ENCODE measurements around the gene NRL. TPM values are rescaled to one million over a fixed set of nuclear protein-coding genes. Genes with fewer than 3 reads are reported as not detected.

Gene NRL
- total RNA-seq, 4 donors from 2014 or later = 1.1 to 2.9 (median 1.6) TPM; not detected in 1

- Histone ChIP-seq H3K36me3 (no peaks in the 10 kb centered on the region), H3K9me3 (no peaks in the 10 kb centered on the region), H3K27me3 (no peaks in the 10 kb centered on the region), H3K4me1 (peaks cover 9 to 14% (median 12%) of the 10 kb centered on the region in 4 donors), H3K4me3 (no peak overlapping the region), H3K27ac (no peak overlapping the region)
- no peak for DNase-seq
- TF ChIP-seq EP300 (IDR thresholded peaks at IDR 0.05; ENCODE audit: low read depth) (no peak), CTCF (IDR thresholded peaks at IDR 0.05) (no peak), POLR2A (IDR thresholded peaks at IDR 0.05) (no peak), POLR2AphosphoS5 (IDR thresholded peaks at IDR 0.05) (no peak)
- WGBS, 2 donors (ENCODE audit: low coverage in 1 of 2) = 37 to 69% methylated on average over 5 to 23 of the region's 24 CpGs
- intact Hi-C loops (cut with DNase I; ENCODE audit: low total_unique reads) = no loop called here
- in situ Hi-C loops (cut with MboI; ENCODE audit: low pct_ligation_motif_present in 1 of 4, low pct_unique_long_range_greater_than_20kb in 1 of 4, low sequenced_read_pairs in 3 of 4) = no loop called here
Observed at GRCh38 chr14:24132061-24132685, 17.4 kb upstream of the NRL start.

- no peak overlapping the region for H3K27ac ChIP-seq
- H3K36me3 ChIP-seq = no peaks in the 10 kb centered on the region
- in situ Hi-C loops (cut with MboI; ENCODE audit: low pct_ligation_motif_present in 1 of 4, low pct_unique_long_range_greater_than_20kb in 1 of 4, low sequenced_read_pairs in 3 of 4) = no loop called here
- WGBS, 2 donors (ENCODE audit: low coverage in 1 of 2) = 60 to 93% methylated on average over 1 to 13 of the region's 15 CpGs
- H3K4me1 ChIP-seq = peaks cover 3 to 9% (median 6%) of the 10 kb centered on the region in 4 donors
- H3K27me3 ChIP-seq = no peaks in the 10 kb centered on the region
- no peaks in the 10 kb centered on the region for H3K9me3 ChIP-seq
- no peak for TF ChIP-seq POLR2AphosphoS5 (IDR thresholded peaks at IDR 0.05)
- TF ChIP-seq POLR2A (IDR thresholded peaks at IDR 0.05) = no peak
- TF ChIP-seq EP300 (IDR thresholded peaks at IDR 0.05; ENCODE audit: low read depth) = no peak
- TF ChIP-seq CTCF (IDR thresholded peaks at IDR 0.05) = no peak
- intact Hi-C loops (cut with DNase I; ENCODE audit: low total_unique reads) = no loop called here
- H3K4me3 ChIP-seq = no peak overlapping the region
- no peak for DNase-seq
Observed at GRCh38 chr14:24131549-24131966, 16.8 kb upstream of the NRL start.

GRCh38 chr14:24130717-24131548 lies 16.2 kb upstream of the NRL start:
- WGBS, 2 donors (ENCODE audit: low coverage in 1 of 2) = 68% methylated on average over 7 of the region's 7 CpGs; no CpG with 5 or more reads in 1 of the 2 donors
- intact Hi-C loops (cut with DNase I; ENCODE audit: low total_unique reads) (no loop called here), in situ Hi-C loops (cut with MboI; ENCODE audit: low pct_ligation_motif_present in 1 of 4, low pct_unique_long_range_greater_than_20kb in 1 of 4, low sequenced_read_pairs in 3 of 4) (no loop called here)
- Histone ChIP-seq H3K36me3 (no peaks in the 10 kb centered on the region), H3K4me1 (peaks cover 3 to 6% (median 5%) of the 10 kb centered on the region in 4 donors), H3K9me3 (no peaks in the 10 kb centered on the region), H3K27me3 (no peaks in the 10 kb centered on the region), H3K27ac (no peak overlapping the region), H3K4me3 (no peak overlapping the region)
- TF ChIP-seq POLR2A (IDR thresholded peaks at IDR 0.05) (no peak), EP300 (IDR thresholded peaks at IDR 0.05; ENCODE audit: low read depth) (no peak), CTCF (IDR thresholded peaks at IDR 0.05) (no peak), POLR2AphosphoS5 (IDR thresholded peaks at IDR 0.05) (no peak)
- DNase-seq = no peak

GRCh38 chr14:24130380-24130716 lies 15.6 kb upstream of the NRL start, which contains the start of gene FITM1:
Gene FITM1 (plus strand): TSS chr14:24130659. CDS start chr14:24131564, 905 bp downstream.
- H3K36me3 ChIP-seq = no peaks in the 10 kb centered on the region
- H3K4me1 ChIP-seq = peaks cover 1 to 3% (median 2%) of the 10 kb centered on the region in 4 donors
- no peak within 1 kb of the TSS for H3K4me3 ChIP-seq
- WGBS, 2 donors (ENCODE audit: low coverage in 1 of 2) = 86 to 92% methylated on average over 5 of the region's 5 CpGs
- DNase-seq = no peak
- TF ChIP-seq EP300 (IDR thresholded peaks at IDR 0.05; ENCODE audit: low read depth) (no peak), POLR2AphosphoS5 (IDR thresholded peaks at IDR 0.05) (no peak), CTCF (IDR thresholded peaks at IDR 0.05) (no peak), POLR2A (IDR thresholded peaks at IDR 0.05) (no peak)
- H3K27ac ChIP-seq = no peak within 1 kb of the TSS
- in situ Hi-C loops (cut with MboI; ENCODE audit: low pct_ligation_motif_present in 1 of 4, low pct_unique_long_range_greater_than_20kb in 1 of 4, low sequenced_read_pairs in 3 of 4) = no loop called here
- intact Hi-C loops (cut with DNase I; ENCODE audit: low total_unique reads) = no loop called here
- H3K27me3 ChIP-seq = no peaks in the 10 kb centered on the region
- no peaks in the 10 kb centered on the region for H3K9me3 ChIP-seq

Data from transverse colon (tissue), 4 donors.